T47D (cell line): ENCODE data around the gene ZDHHC22.
"Not testable (repeated sequence)": the region's sequence is repeated elsewhere in the genome, so short reads cannot be mapped to it uniquely, and the experiment has no call there.

ENCODE experiments used
- DNase-seq, 2 experiments: peaks; one replicate each; pipeline versions ENCODE4 v3.0.0 to v3.0.0-alpha.2; 2011 to 2012; ENCODE audit warnings: low read depth in 1 of 2, low spot score in 1 of 2
- JUND ChIP-seq: IDR thresholded peaks from 2 replicates; pipeline ENCODE4 v1.6.1; 2012; ENCODE audit warnings: low read depth
- in situ Hi-C: cut with HindIII; loops from 2 replicates; pipeline ENCODE4 v1.10.0; 2016; ENCODE audit warnings: low sequenced_read_pairs, low pct_unique_long_range_greater_than_20kb

ZDHHC22 gene

GRCh38 chr14:77177702-77178101 lies 36.1 kb upstream of the ZDHHC22 start:
- in situ Hi-C loops = no loop called here
- peak in 1 of 2 experiments; percentile 38 for DNase-seq
- no peak for TF ChIP-seq JUND

- DNase-seq = no peak
- in situ Hi-C loops = no loop called here
- TF ChIP-seq JUND = no peak
Observed at GRCh38 chr14:77175843-77176242, 34.3 kb upstream of the ZDHHC22 start.

- DNase-seq, in situ Hi-C loops: not testable (repeated sequence)
Observed at GRCh38 chr14:77173911-77174617, 32.5 kb upstream of the ZDHHC22 start.

GRCh38 chr14:77172916-77173315 lies 31.3 kb upstream of the ZDHHC22 start:
- in situ Hi-C loops = no loop called here
- no peak for TF ChIP-seq JUND
- DNase-seq = no peak

- in situ Hi-C loops = no loop called here
- TF ChIP-seq JUND = no peak
- DNase-seq = no peak
Observed at GRCh38 chr14:77170045-77170444, 28.5 kb upstream of the ZDHHC22 start.

GRCh38 chr14:77161011-77161410 lies 19.4 kb upstream of the ZDHHC22 start:
- DNase-seq = no peak
- in situ Hi-C loops = no loop called here
- no peak for TF ChIP-seq JUND

GRCh38 chr14:77158882-77159255 lies 17.3 kb upstream of the ZDHHC22 start:
- in situ Hi-C loops = no loop called here
- DNase-seq = no peak
- TF ChIP-seq JUND = no peak

- TF ChIP-seq JUND = no peak
- in situ Hi-C loops = no loop called here
- no peak for DNase-seq
Observed at GRCh38 chr14:77158175-77158881, 16.7 kb upstream of the ZDHHC22 start.

GRCh38 chr14:77157740-77158139 lies 16.1 kb upstream of the ZDHHC22 start:
- DNase-seq = no peak
- TF ChIP-seq JUND = no peak
- in situ Hi-C loops = no loop called here

- in situ Hi-C loops = no loop called here
- DNase-seq = no peak
- TF ChIP-seq JUND = no peak
Observed at GRCh38 chr14:77155083-77155482, 13.5 kb upstream of the ZDHHC22 start.

- in situ Hi-C loops = no loop called here
- DNase-seq = no peak
- TF ChIP-seq JUND = no peak
Observed at GRCh38 chr14:77154421-77154820, 12.8 kb upstream of the ZDHHC22 start.

GRCh38 chr14:77153802-77154201 lies 12.2 kb upstream of the ZDHHC22 start:
- no peak for DNase-seq
- in situ Hi-C loops = no loop called here
- TF ChIP-seq JUND = no peak

GRCh38 chr14:77151918-77152588 lies 10.5 kb upstream of the ZDHHC22 start:
- in situ Hi-C loops = no loop called here
- peak; percentile 64 to 79 for DNase-seq

GRCh38 chr14:77151245-77151644 lies 9.7 kb upstream of the ZDHHC22 start:
- in situ Hi-C loops = no loop called here
- peak in 1 of 2 experiments; percentile 43 for DNase-seq

More at GRCh38 chr14:77151918-77152588, 10.5 kb upstream of the ZDHHC22 start:
- no peak for TF ChIP-seq JUND

More at GRCh38 chr14:77151245-77151644, 9.7 kb upstream of the ZDHHC22 start:
- no peak for TF ChIP-seq JUND
